ENCODE measurements around the gene NDUFS6. TPM values are rescaled to one million over a fixed set of nuclear protein-coding genes. Genes with fewer than 3 reads are reported as not detected.

NDUFS6 gene
- total and polyA plus RNA-seq, 2 experiments from 2014 or later: 141 to 371 TPM

DNA sequence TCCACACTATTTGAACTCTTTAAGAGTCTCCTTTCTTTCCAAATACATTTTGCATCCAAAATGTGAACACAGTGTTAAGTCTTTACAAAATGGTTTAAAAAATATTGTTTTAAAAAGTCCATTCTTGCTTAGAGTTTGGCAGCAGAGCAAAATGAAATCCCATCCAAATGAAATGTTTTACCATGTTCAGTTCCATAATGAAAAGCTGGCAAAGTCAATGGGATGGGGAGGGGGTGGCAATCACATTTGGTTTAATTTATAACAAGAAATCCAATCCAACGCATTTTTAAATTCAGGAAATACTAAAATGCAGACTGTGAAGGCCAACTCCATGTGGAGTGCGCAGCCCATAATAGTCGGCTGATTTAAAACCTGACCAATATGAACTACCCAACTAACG, 41.0 kb upstream of the NDUFS6 start:
- Histone ChIP-seq H3K4me3 (no peak overlapping the region), H3K4me1 (ENCODE audit: low read depth) (no peaks in the 10 kb centered on the region), H3K27ac (no peak overlapping the region), H3K36me3 (no peaks in the 10 kb centered on the region), H3K27me3 (no peaks in the 10 kb centered on the region), H3K9me3 (ENCODE audit: low read depth) (no peaks in the 10 kb centered on the region)
- no peak for DNase-seq (ENCODE audit: low read depth in 1 of 2, low spot score in 1 of 2)
- TF ChIP-seq, protein P1, sequence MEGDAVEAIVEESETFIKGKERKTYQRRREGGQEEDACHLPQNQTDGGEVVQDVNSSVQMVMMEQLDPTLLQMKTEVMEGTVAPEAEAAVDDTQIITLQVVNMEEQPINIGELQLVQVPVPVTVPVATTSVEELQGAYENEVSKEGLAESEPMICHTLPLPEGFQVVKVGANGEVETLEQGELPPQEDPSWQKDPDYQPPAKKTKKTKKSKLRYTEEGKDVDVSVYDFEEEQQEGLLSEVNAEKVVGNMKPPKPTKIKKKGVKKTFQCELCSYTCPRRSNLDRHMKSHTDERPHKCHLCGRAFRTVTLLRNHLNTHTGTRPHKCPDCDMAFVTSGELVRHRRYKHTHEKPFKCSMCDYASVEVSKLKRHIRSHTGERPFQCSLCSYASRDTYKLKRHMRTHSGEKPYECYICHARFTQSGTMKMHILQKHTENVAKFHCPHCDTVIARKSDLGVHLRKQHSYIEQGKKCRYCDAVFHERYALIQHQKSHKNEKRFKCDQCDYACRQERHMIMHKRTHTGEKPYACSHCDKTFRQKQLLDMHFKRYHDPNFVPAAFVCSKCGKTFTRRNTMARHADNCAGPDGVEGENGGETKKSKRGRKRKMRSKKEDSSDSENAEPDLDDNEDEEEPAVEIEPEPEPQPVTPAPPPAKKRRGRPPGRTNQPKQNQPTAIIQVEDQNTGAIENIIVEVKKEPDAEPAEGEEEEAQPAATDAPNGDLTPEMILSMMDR (IDR thresholded peaks at IDR 0.05; ENCODE audit: low read depth, low read length): no peak

DNA sequence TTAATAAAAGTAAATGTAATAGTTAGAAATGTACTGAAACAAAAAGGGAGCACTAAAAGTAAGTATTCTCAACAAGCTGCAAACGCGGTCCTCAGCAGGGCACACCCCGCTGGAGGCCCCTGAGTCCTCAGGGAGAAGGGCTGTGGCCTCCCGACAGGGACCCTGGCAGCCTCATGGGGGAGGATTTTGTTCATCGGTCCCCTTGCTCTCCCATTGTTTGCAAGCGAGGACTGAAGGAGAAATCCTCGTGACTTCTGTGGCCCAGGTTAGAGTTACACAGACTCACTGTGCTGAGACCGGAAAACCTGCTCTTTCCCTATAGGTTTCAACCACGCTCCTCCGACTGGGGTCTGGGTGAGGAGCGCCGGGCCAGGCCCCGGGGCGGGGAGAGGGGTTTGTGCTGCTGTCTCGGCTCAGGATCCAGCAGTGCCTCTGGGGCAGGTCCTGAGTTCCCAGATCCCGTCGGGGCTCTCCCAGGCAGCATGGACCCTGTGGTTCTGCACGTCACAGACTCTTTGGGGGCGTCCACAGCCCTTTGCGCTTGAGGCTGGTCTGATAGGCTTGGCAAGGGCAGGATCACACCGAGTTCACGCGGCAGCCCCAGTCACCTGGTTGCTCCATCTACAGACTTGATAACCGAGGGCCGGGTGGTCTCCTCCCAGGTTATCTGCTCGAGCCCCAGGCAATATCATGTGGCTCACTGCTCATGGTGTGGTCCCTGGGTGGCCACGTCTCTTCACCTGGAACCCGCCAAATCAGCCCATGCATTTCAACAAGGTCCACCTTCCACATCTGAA, 40.4 kb upstream of the NDUFS6 start:
- no peaks in the 10 kb centered on the region for H3K36me3 ChIP-seq
- TF ChIP-seq, protein P1 (IDR thresholded peaks at IDR 0.05; ENCODE audit: low read depth, low read length): no peak
- H3K4me3 ChIP-seq: no peak overlapping the region
- DNase-seq (ENCODE audit: low read depth in 1 of 2, low spot score in 1 of 2): no peak
- no peak overlapping the region for H3K27ac ChIP-seq
- H3K27me3 ChIP-seq: no peaks in the 10 kb centered on the region
- H3K9me3 ChIP-seq (ENCODE audit: low read depth): no peaks in the 10 kb centered on the region
- no peaks in the 10 kb centered on the region for H3K4me1 ChIP-seq (ENCODE audit: low read depth)

DNA sequence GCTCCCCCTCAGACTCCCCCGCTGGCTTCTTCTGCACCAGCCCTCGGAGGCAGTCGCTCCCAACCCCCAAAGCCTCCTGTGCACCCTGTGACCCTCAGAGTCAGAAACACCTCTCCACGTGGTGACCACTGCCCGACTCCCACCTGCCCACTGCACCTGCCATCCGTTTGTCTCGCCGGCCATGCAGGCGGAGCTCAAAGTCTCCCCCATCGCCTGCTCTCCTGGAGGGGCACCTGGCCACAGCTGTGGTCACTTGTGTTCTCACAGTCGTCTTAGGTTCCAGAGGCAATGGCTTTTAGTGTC, 39.8 kb upstream of the NDUFS6 start:
- no peaks in the 10 kb centered on the region for H3K4me1 ChIP-seq (ENCODE audit: low read depth)
- H3K9me3 ChIP-seq (ENCODE audit: low read depth): no peaks in the 10 kb centered on the region
- H3K4me3 ChIP-seq: no peak overlapping the region
- no peak overlapping the region for H3K27ac ChIP-seq
- H3K27me3 ChIP-seq: no peaks in the 10 kb centered on the region
- no peaks in the 10 kb centered on the region for H3K36me3 ChIP-seq
- TF ChIP-seq, protein P1 (IDR thresholded peaks at IDR 0.05; ENCODE audit: low read depth, low read length): no peak
- DNase-seq (ENCODE audit: low read depth in 1 of 2, low spot score in 1 of 2): no peak

DNA sequence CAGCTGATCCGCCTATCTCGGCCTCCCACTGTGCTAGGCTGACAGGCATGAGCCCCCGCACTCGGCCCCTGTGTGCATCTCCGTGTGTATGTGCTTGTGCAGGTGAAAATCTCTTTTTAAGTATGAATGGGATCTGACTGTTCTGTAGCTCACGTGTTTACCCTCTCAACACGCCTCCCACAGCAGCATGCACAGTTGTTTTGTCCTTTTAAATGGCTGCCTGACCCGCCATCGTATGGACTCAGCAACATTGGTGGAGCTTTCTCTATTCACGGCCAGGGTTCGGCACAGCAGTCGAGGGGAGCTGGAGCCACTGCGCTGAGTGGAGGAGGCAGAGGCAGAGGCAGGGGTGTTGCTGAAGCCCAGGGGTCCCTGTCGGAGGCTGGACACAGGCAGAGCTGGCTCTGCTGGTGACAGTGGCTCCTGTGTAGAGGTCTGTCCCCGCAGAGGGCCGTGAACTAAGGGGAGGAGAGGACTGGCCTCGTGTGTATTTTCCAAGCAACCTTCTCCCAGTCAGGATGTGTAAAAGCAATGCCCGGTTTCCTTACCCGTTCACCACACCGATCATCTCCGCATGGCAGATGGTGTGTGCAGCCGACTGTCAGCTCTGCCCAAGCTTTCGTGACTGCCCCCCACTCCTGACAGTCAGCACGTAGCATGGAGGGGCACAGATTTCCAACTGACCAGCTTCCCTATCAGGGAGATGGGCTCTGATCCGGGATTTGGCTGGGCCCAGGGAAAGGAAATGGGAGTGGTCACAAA, 38.9 kb upstream of the NDUFS6 start:
- no peaks in the 10 kb centered on the region for H3K27me3 ChIP-seq
- TF ChIP-seq, protein P1 (IDR thresholded peaks at IDR 0.05; ENCODE audit: low read depth, low read length): no peak
- H3K4me3 ChIP-seq: no peak overlapping the region
- H3K27ac ChIP-seq: no peak overlapping the region
- DNase-seq (ENCODE audit: low read depth in 1 of 2, low spot score in 1 of 2): no peak
- H3K9me3 ChIP-seq (ENCODE audit: low read depth): no peaks in the 10 kb centered on the region
- no peaks in the 10 kb centered on the region for H3K36me3 ChIP-seq
- H3K4me1 ChIP-seq (ENCODE audit: low read depth): no peaks in the 10 kb centered on the region

DNA sequence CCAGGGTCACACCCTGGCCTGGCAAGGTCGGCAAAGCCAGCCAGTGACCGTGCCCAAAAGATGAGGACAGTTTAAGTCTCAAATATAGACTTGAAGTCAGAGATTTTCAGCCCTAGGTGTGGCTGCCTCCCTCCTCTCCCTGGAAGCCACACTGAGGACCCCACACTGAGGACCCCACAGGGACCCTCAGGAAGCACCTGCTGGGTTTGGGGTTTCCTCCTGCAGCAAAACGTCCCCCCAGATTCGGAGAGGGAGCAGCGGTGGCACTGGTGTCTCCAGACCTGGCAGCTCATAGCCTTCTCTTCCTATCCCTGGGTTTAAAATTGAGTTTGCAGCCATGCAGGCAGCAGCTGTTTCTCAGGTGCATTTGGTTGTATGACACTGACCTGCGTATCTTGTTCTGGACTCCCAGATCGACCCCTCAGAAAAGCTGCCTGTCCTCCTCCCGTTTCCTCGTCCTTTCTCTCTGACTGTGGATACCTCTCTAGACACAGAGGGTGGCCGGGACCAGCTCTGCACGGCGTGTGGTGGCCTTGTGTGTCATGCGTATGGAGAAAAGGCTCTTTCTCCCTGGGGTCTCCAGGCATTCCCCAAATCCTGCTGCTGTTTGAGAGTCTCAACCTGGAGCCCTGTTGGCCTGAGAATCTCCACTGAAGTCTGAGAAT, 38.2 kb upstream of the NDUFS6 start:
- no peaks in the 10 kb centered on the region for H3K9me3 ChIP-seq (ENCODE audit: low read depth)
- no peak overlapping the region for H3K27ac ChIP-seq
- no peaks in the 10 kb centered on the region for H3K4me1 ChIP-seq (ENCODE audit: low read depth)
- no peaks in the 10 kb centered on the region for H3K27me3 ChIP-seq
- H3K4me3 ChIP-seq: no peak overlapping the region
- DNase-seq (ENCODE audit: low read depth in 1 of 2, low spot score in 1 of 2): no peak
- TF ChIP-seq, protein P1 (IDR thresholded peaks at IDR 0.05; ENCODE audit: low read depth, low read length): no peak
- H3K36me3 ChIP-seq: no peaks in the 10 kb centered on the region

Data from cardiac muscle cell (in vitro differentiated cells and primary cell).